ENCODE measurements around the gene SLC15A5.

SLC15A5 gene

GRCh38 chr12:16261944-16262475 is 15.5 kb downstream of the SLC15A5 start:
- Histone ChIP-seq H3K9me3 (ENCODE audit: control insufficient read depth, insufficient read depth, low read length) (peaks cover 10% of the 10 kb centered on the region), H3K4me3 (ENCODE audit: low read depth, low read length) (no peak overlapping the region), H3K9ac (ENCODE audit: low read depth, low read length) (no peak overlapping the region), H3K36me3 (ENCODE audit: control insufficient read depth, insufficient read depth, low read length) (no peaks in the 10 kb centered on the region), H3K27me3 (ENCODE audit: control insufficient read depth, insufficient read depth, low read length) (no peaks in the 10 kb centered on the region), H3K4me1 (ENCODE audit: control insufficient read depth, insufficient read depth, low read length) (no peaks in the 10 kb centered on the region), H3K27ac (ENCODE audit: low read depth, low read length) (no peak overlapping the region)

GRCh38 chr12:16260206-16260605 is 17.3 kb downstream of the SLC15A5 start:
- no peak overlapping the region for H3K9ac ChIP-seq (ENCODE audit: low read depth, low read length)
- no peaks in the 10 kb centered on the region for H3K4me1 ChIP-seq (ENCODE audit: control insufficient read depth, insufficient read depth, low read length)
- no peaks in the 10 kb centered on the region for H3K36me3 ChIP-seq (ENCODE audit: control insufficient read depth, insufficient read depth, low read length)
- H3K9me3 ChIP-seq (ENCODE audit: control insufficient read depth, insufficient read depth, low read length) = peaks cover 10% of the 10 kb centered on the region
- no peaks in the 10 kb centered on the region for H3K27me3 ChIP-seq (ENCODE audit: control insufficient read depth, insufficient read depth, low read length)
- H3K4me3 ChIP-seq (ENCODE audit: low read depth, low read length) = no peak overlapping the region
- H3K27ac ChIP-seq (ENCODE audit: low read depth, low read length) = no peak overlapping the region

- Histone ChIP-seq H3K9ac (ENCODE audit: low read depth, low read length) (no peak overlapping the region), H3K4me3 (ENCODE audit: low read depth, low read length) (no peak overlapping the region), H3K36me3 (ENCODE audit: control insufficient read depth, insufficient read depth, low read length) (no peaks in the 10 kb centered on the region), H3K27ac (ENCODE audit: low read depth, low read length) (no peak overlapping the region), H3K4me1 (ENCODE audit: control insufficient read depth, insufficient read depth, low read length) (no peaks in the 10 kb centered on the region), H3K27me3 (ENCODE audit: control insufficient read depth, insufficient read depth, low read length) (no peaks in the 10 kb centered on the region), H3K9me3 (ENCODE audit: control insufficient read depth, insufficient read depth, low read length) (peaks cover 10% of the 10 kb centered on the region)
Measured at GRCh38 chr12:16258963-16259362, 18.5 kb downstream of the SLC15A5 start.

GRCh38 chr12:16246264-16246663 is 31.2 kb downstream of the SLC15A5 start:
- H3K36me3 ChIP-seq (ENCODE audit: control insufficient read depth, insufficient read depth, low read length) = no peaks in the 10 kb centered on the region
- H3K27ac ChIP-seq (ENCODE audit: low read depth, low read length) = no peak overlapping the region
- H3K4me3 ChIP-seq (ENCODE audit: low read depth, low read length) = no peak overlapping the region
- H3K9ac ChIP-seq (ENCODE audit: low read depth, low read length) = no peak overlapping the region
- H3K4me1 ChIP-seq (ENCODE audit: control insufficient read depth, insufficient read depth, low read length) = no peaks in the 10 kb centered on the region
- H3K9me3 ChIP-seq (ENCODE audit: control insufficient read depth, insufficient read depth, low read length) = no peaks in the 10 kb centered on the region
- H3K27me3 ChIP-seq (ENCODE audit: control insufficient read depth, insufficient read depth, low read length) = no peaks in the 10 kb centered on the region

- H3K9ac ChIP-seq (ENCODE audit: low read depth, low read length) = no peak overlapping the region
- no peaks in the 10 kb centered on the region for H3K36me3 ChIP-seq (ENCODE audit: control insufficient read depth, insufficient read depth, low read length)
- no peaks in the 10 kb centered on the region for H3K4me1 ChIP-seq (ENCODE audit: control insufficient read depth, insufficient read depth, low read length)
- H3K4me3 ChIP-seq (ENCODE audit: low read depth, low read length) = no peak overlapping the region
- H3K27me3 ChIP-seq (ENCODE audit: control insufficient read depth, insufficient read depth, low read length) = no peaks in the 10 kb centered on the region
- no peaks in the 10 kb centered on the region for H3K9me3 ChIP-seq (ENCODE audit: control insufficient read depth, insufficient read depth, low read length)
- H3K27ac ChIP-seq (ENCODE audit: low read depth, low read length) = no peak overlapping the region
Measured at GRCh38 chr12:16245209-16245608, 32.3 kb downstream of the SLC15A5 start.

- Histone ChIP-seq H3K27me3 (ENCODE audit: control insufficient read depth, insufficient read depth, low read length) (no peaks in the 10 kb centered on the region), H3K9me3 (ENCODE audit: control insufficient read depth, insufficient read depth, low read length) (no peaks in the 10 kb centered on the region), H3K4me1 (ENCODE audit: control insufficient read depth, insufficient read depth, low read length) (no peaks in the 10 kb centered on the region), H3K27ac (ENCODE audit: low read depth, low read length) (no peak overlapping the region), H3K4me3 (ENCODE audit: low read depth, low read length) (no peak overlapping the region), H3K36me3 (ENCODE audit: control insufficient read depth, insufficient read depth, low read length) (no peaks in the 10 kb centered on the region), H3K9ac (ENCODE audit: low read depth, low read length) (no peak overlapping the region)
Measured at GRCh38 chr12:16243487-16244412, 33.7 kb downstream of the SLC15A5 start.

- no peak overlapping the region for H3K27ac ChIP-seq (ENCODE audit: low read depth, low read length)
- H3K36me3 ChIP-seq (ENCODE audit: control insufficient read depth, insufficient read depth, low read length) = no peaks in the 10 kb centered on the region
- H3K4me1 ChIP-seq (ENCODE audit: control insufficient read depth, insufficient read depth, low read length) = no peaks in the 10 kb centered on the region
- H3K4me3 ChIP-seq (ENCODE audit: low read depth, low read length) = no peak overlapping the region
- H3K27me3 ChIP-seq (ENCODE audit: control insufficient read depth, insufficient read depth, low read length) = no peaks in the 10 kb centered on the region
- no peaks in the 10 kb centered on the region for H3K9me3 ChIP-seq (ENCODE audit: control insufficient read depth, insufficient read depth, low read length)
- H3K9ac ChIP-seq (ENCODE audit: low read depth, low read length) = no peak overlapping the region
Measured at GRCh38 chr12:16241346-16241745, 36.1 kb downstream of the SLC15A5 start.

- H3K9me3 ChIP-seq (ENCODE audit: control insufficient read depth, insufficient read depth, low read length) = no peaks in the 10 kb centered on the region
- H3K9ac ChIP-seq (ENCODE audit: low read depth, low read length) = no peak overlapping the region
- no peak overlapping the region for H3K4me3 ChIP-seq (ENCODE audit: low read depth, low read length)
- H3K4me1 ChIP-seq (ENCODE audit: control insufficient read depth, insufficient read depth, low read length) = no peaks in the 10 kb centered on the region
- no peaks in the 10 kb centered on the region for H3K27me3 ChIP-seq (ENCODE audit: control insufficient read depth, insufficient read depth, low read length)
- no peak overlapping the region for H3K27ac ChIP-seq (ENCODE audit: low read depth, low read length)
- no peaks in the 10 kb centered on the region for H3K36me3 ChIP-seq (ENCODE audit: control insufficient read depth, insufficient read depth, low read length)
Measured at GRCh38 chr12:16238661-16239060, 38.8 kb downstream of the SLC15A5 start.

GRCh38 chr12:16229676-16230075 is 47.8 kb downstream of the SLC15A5 start:
- no peaks in the 10 kb centered on the region; the same call in 1 of the 2 replicates for H3K4me1 ChIP-seq (ENCODE audit: control insufficient read depth, insufficient read depth, low read length)
- H3K9ac ChIP-seq (ENCODE audit: low read depth, low read length) = no peak overlapping the region
- H3K27me3 ChIP-seq (ENCODE audit: control insufficient read depth, insufficient read depth, low read length) = no peaks in the 10 kb centered on the region
- H3K9me3 ChIP-seq (ENCODE audit: control insufficient read depth, insufficient read depth, low read length) = no peaks in the 10 kb centered on the region
- H3K36me3 ChIP-seq (ENCODE audit: control insufficient read depth, insufficient read depth, low read length) = no peaks in the 10 kb centered on the region
- no peak overlapping the region for H3K27ac ChIP-seq (ENCODE audit: low read depth, low read length)
- H3K4me3 ChIP-seq (ENCODE audit: low read depth, low read length) = no peak overlapping the region

- Histone ChIP-seq H3K9me3 (ENCODE audit: control insufficient read depth, insufficient read depth, low read length) (no peaks in the 10 kb centered on the region), H3K4me3 (ENCODE audit: low read depth, low read length) (no peak overlapping the region), H3K4me1 (ENCODE audit: control insufficient read depth, insufficient read depth, low read length) (no peaks in the 10 kb centered on the region), H3K27me3 (ENCODE audit: control insufficient read depth, insufficient read depth, low read length) (no peaks in the 10 kb centered on the region), H3K36me3 (ENCODE audit: control insufficient read depth, insufficient read depth, low read length) (no peaks in the 10 kb centered on the region), H3K9ac (ENCODE audit: low read depth, low read length) (no peak overlapping the region), H3K27ac (ENCODE audit: low read depth, low read length) (no peak overlapping the region)
Measured at GRCh38 chr12:16228067-16228466, 49.4 kb downstream of the SLC15A5 start.

GRCh38 chr12:16225692-16226091 is 51.8 kb downstream of the SLC15A5 start:
- Histone ChIP-seq H3K27me3 (ENCODE audit: control insufficient read depth, insufficient read depth, low read length) (no peaks in the 10 kb centered on the region), H3K36me3 (ENCODE audit: control insufficient read depth, insufficient read depth, low read length) (no peaks in the 10 kb centered on the region), H3K4me1 (ENCODE audit: control insufficient read depth, insufficient read depth, low read length) (no peaks in the 10 kb centered on the region), H3K9ac (ENCODE audit: low read depth, low read length) (no peak overlapping the region), H3K4me3 (ENCODE audit: low read depth, low read length) (no peak overlapping the region), H3K9me3 (ENCODE audit: control insufficient read depth, insufficient read depth, low read length) (no peaks in the 10 kb centered on the region), H3K27ac (ENCODE audit: low read depth, low read length) (no peak overlapping the region)

Data from HUES48 (cell line).